H9 (cell line): ENCODE data around the gene ACAP3. TPM values are rescaled to one million over a fixed set of nuclear protein-coding genes. Genes with fewer than 3 reads are reported as not detected.

ENCODE experiments used
- DNase-seq: peaks from one replicate; pipeline ENCODE4 v3.0.0-alpha.2; 2017
- H2AFZ ChIP-seq: one replicate; pipeline ENCODE4 v1.6.1; 2013; ENCODE audit warnings: mild to moderate bottlenecking, low read length, control low read depth, moderate library complexity
- H2AK5ac ChIP-seq: 2 replicates; pipeline ENCODE4 v1.6.1; 2013; ENCODE audit warnings: low read length, control low read depth, mixed read lengths; ENCODE audit not compliant: insufficient read length
- H2BK120ac ChIP-seq: one replicate; pipeline ENCODE4 v1.6.1; 2013; ENCODE audit warnings: low read depth, mild to moderate bottlenecking, low read length, control low read depth, inconsistent platforms; ENCODE audit not compliant: poor library complexity, severe bottlenecking
- H2BK12ac ChIP-seq: 2 replicates; pipeline ENCODE4 v1.6.1; 2013; ENCODE audit warnings: low read length, control low read depth, mixed read lengths, low read depth; ENCODE audit not compliant: insufficient read length
- H2BK15ac ChIP-seq: 2 replicates; pipeline ENCODE4 v1.6.1; 2013; ENCODE audit warnings: low read depth, low read length, control low read depth
- H2BK20ac ChIP-seq: one replicate; pipeline ENCODE4 v1.6.1; 2013; ENCODE audit warnings: low read depth, mild to moderate bottlenecking, low read length, control low read depth, inconsistent platforms; ENCODE audit not compliant: poor library complexity, severe bottlenecking
- H2BK5ac ChIP-seq: 2 replicates; pipeline ENCODE4 v1.6.1; 2013; ENCODE audit warnings: low read length, control low read depth, mixed read lengths; ENCODE audit not compliant: insufficient read length
- H3K14ac ChIP-seq: 2 replicates; pipeline ENCODE4 v1.6.1; 2013; ENCODE audit warnings: low read length, control low read depth; ENCODE audit not compliant: insufficient read depth
- H3K18ac ChIP-seq: 2 replicates; pipeline ENCODE4 v1.6.1; 2013; ENCODE audit warnings: low read depth, mild to moderate bottlenecking, mixed read lengths, low read length, control low read depth; ENCODE audit not compliant: insufficient read length
- H3K23ac ChIP-seq: 2 replicates; pipeline ENCODE4 v1.6.1; 2013; ENCODE audit warnings: low read length, control low read depth, mixed read lengths, low read depth; ENCODE audit not compliant: insufficient read length
- H3K23me2 ChIP-seq: 2 replicates; pipeline ENCODE4 v1.6.1; 2013; ENCODE audit warnings: low read depth, mild to moderate bottlenecking, mixed read lengths, low read length, control low read depth; ENCODE audit not compliant: insufficient read length, poor library complexity, severe bottlenecking
- H3K27ac ChIP-seq: 2 replicates; pipeline ENCODE4 v1.5.1; 2013; ENCODE audit warnings: low read length, control low read depth, mixed read lengths, low read depth; ENCODE audit not compliant: insufficient read length
- H3K27me3 ChIP-seq: 2 replicates; pipeline ENCODE4 v1.6.1; 2013; ENCODE audit warnings: low read length, control low read depth, inconsistent platforms; ENCODE audit not compliant: insufficient read depth
- H3K4ac ChIP-seq: 2 replicates; pipeline ENCODE4 v1.6.1; 2013; ENCODE audit warnings: low read depth, mild to moderate bottlenecking, control low read depth, inconsistent platforms, low read length, moderate library complexity
- H3K4me1 ChIP-seq: 2 replicates; pipeline ENCODE4 v1.6.1; 2013; ENCODE audit warnings: low read length, control low read depth, inconsistent platforms; ENCODE audit not compliant: insufficient read depth
- H3K4me2 ChIP-seq: 2 replicates; pipeline ENCODE4 v1.6.1; 2013; ENCODE audit warnings: low read length, control low read depth, mixed read lengths; ENCODE audit not compliant: insufficient read length, insufficient read depth
- H3K56ac ChIP-seq: 2 replicates; pipeline ENCODE4 v1.6.1; 2013; ENCODE audit warnings: low read depth, mild to moderate bottlenecking, mixed read lengths, low read length, control low read depth; ENCODE audit not compliant: insufficient read length
- H3K79me1 ChIP-seq: 2 replicates; pipeline ENCODE4 v1.6.1; 2013; ENCODE audit warnings: low read depth, mild to moderate bottlenecking, moderate library complexity, low read length, control low read depth, inconsistent platforms; ENCODE audit not compliant: insufficient read depth, poor library complexity, severe bottlenecking
- H3K79me2 ChIP-seq: 2 replicates; pipeline ENCODE4 v1.6.1; 2013; ENCODE audit warnings: low read length, control low read depth, inconsistent platforms; ENCODE audit not compliant: insufficient read depth
- H3K9ac ChIP-seq: 2 replicates; pipeline ENCODE4 v1.6.1; 2013; ENCODE audit warnings: low read length, control low read depth, mixed read lengths; ENCODE audit not compliant: insufficient read length; ENCODE audit errors: extremely low read depth
- H3K9me3 ChIP-seq: one replicate; pipeline ENCODE4 v1.6.1; 2013; ENCODE audit warnings: low read depth, low read length, inconsistent platforms; ENCODE audit not compliant: control insufficient read depth
- H3T11ph ChIP-seq: one replicate; pipeline ENCODE4 v1.6.1; 2013; ENCODE audit warnings: mild to moderate bottlenecking, low read length, control low read depth, inconsistent platforms
- H4K20me1 ChIP-seq: one replicate; pipeline ENCODE4 v1.6.1; 2013; ENCODE audit not compliant: control insufficient read depth, insufficient read length, insufficient read depth
- H4K5ac ChIP-seq: 2 replicates; pipeline ENCODE4 v1.6.1; 2013; ENCODE audit warnings: low read depth, mild to moderate bottlenecking, mixed read lengths, low read length, control low read depth; ENCODE audit not compliant: insufficient read length
- H4K8ac ChIP-seq: replicated peaks from 2 replicates; pipeline ENCODE4 v1.6.1; 2013; ENCODE audit warnings: low read length, control low read depth, mixed read lengths, low read depth; ENCODE audit not compliant: insufficient read length
- H4K91ac ChIP-seq: 2 replicates; pipeline ENCODE4 v1.6.1; 2013; ENCODE audit warnings: low read depth, mild to moderate bottlenecking, moderate library complexity, mixed read lengths, low read length, control low read depth; ENCODE audit not compliant: insufficient read length
- H3K27ac Mint-ChIP-seq, 3 experiments: 2 replicates in 2 of 3; 3 replicates in 1 of 3; pipeline ENCODE4 v1.8.0; 2020 to 2021; ENCODE audit warnings: mixed read lengths in 3 of 3, mild to moderate bottlenecking in 1 of 3, moderate library complexity in 1 of 3
- H3K27me3 Mint-ChIP-seq: 2 replicates; pipeline ENCODE4 v1.8.0; 2021; ENCODE audit warnings: low read depth, mild to moderate bottlenecking, moderate library complexity, mixed read lengths
- H3K36me3 Mint-ChIP-seq, 3 experiments: 2 replicates in 2 of 3; 3 replicates in 1 of 3; pipeline ENCODE4 v1.8.0; 2020 to 2021; ENCODE audit warnings: low read depth in 3 of 3, mixed read lengths in 3 of 3; ENCODE audit not compliant: insufficient read depth in 1 of 3
- H3K4me1 Mint-ChIP-seq, 2 experiments: 2 replicates each; pipeline ENCODE4 v1.8.0; 2020; ENCODE audit warnings: mixed read lengths in 2 of 2
- H3K4me3 Mint-ChIP-seq, 2 experiments: 2 replicates in 1 of 2; 3 replicates in 1 of 2; pipeline ENCODE4 v1.8.0; 2020 to 2021; ENCODE audit warnings: mild to moderate bottlenecking in 2 of 2, mixed read lengths in 2 of 2, moderate library complexity in 1 of 2
- H3K9me3 Mint-ChIP-seq, 2 experiments: 2 replicates in 1 of 2; 3 replicates in 1 of 2; pipeline ENCODE4 v1.8.0; 2020; ENCODE audit warnings: mild to moderate bottlenecking in 2 of 2, mixed read lengths in 2 of 2, moderate library complexity in 1 of 2
- WGBS: extraction: QIAGEN DNeasy Blood & Tissue Kit; methylation state at CpG from one replicate; pipeline ENCODE4 v1.1.7; 2013; ENCODE audit warnings: missing lambda C conversion rate, low lambda C conversion rate, mixed read lengths; ENCODE audit not compliant: insufficient read length; ENCODE audit errors: extremely low coverage; 5-methylcytosine and 5-hydroxymethylcytosine counted together
- total RNA-seq: library from RNA; stranded (reverse); gene quantifications from 2 replicates; pipeline ENCODE4 v1.2.1, GENCODE V29; 2021
- TF ChIP-seq, protein P1 (sequence below): fragments of 200-600 bp; sonication (generic); conservative IDR thresholded peaks from 3 replicates; pipeline ENCODE4 v1.8.0; 2021; ENCODE audit warnings: antibody characterized with exemption, mild to moderate bottlenecking

The ACAP3 gene
- total RNA-seq, 1 experiment from 2014 or later: 41.4 TPM

DNA sequence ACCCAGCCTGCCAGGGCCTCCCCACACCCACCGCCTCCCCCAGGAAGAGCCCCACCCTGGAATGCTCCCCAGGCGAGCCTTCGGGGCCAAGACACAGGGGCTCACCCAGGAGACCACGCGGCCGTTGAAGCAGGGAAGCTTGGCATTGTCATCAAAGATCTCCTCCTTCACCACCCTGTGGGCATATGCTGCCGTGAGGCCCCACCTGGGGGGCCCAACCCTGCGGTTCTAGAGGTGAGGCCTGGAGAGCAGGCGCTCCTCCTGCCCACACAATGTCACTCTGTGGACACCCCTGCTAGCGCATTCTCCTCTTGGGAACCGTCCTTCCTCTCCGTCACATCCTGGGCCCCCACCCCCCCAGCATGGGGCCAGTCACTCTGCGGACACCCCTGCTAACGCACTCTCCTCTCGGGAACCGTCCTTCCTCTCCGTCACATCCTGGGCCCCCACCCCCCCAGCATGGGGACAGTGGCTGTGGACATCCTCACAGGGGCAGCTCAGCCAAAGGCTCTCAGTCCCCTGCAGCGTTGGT, 34.9 kb upstream of the ACAP3 start:
- no peak overlapping the region for H2AK5ac ChIP-seq
- no peak overlapping the region for H3K4me2 ChIP-seq
- Mint-ChIP-seq H3K9me3 (peaks cover 0 to 8% of the 10 kb centered on the region in 2 experiments; a peak in 3 of 5 replicates), H3K27ac (peak overlapping the region in 1 of 3 experiments; percentile 74; a peak in 2 of 7 replicates), H3K4me1 (peaks cover 4 to 10% of the 10 kb centered on the region in 2 experiments), H3K36me3 (peaks cover 21 to 34% (median 31%) of the 10 kb centered on the region in 3 experiments), H3K27me3 (no peaks in the 10 kb centered on the region), H3K4me3 (no peak overlapping the region)
- no peak overlapping the region for H4K5ac ChIP-seq
- no peaks in the 10 kb centered on the region; the same call in 1 of the 2 replicates for H3K79me2 ChIP-seq
- no peak overlapping the region for H3K56ac ChIP-seq
- no peak overlapping the region for H3K4ac ChIP-seq
- H3K27me3 ChIP-seq: no peaks in the 10 kb centered on the region
- no peak overlapping the region for H3T11ph ChIP-seq
- H2BK20ac ChIP-seq: no peak overlapping the region
- H3K14ac ChIP-seq: no peak overlapping the region
- H3K9ac ChIP-seq: no peak overlapping the region
- H2BK15ac ChIP-seq: no peak overlapping the region
- H4K8ac ChIP-seq: no peak overlapping the region
- H4K20me1 ChIP-seq: no peaks in the 10 kb centered on the region
- H3K23ac ChIP-seq: no peak overlapping the region
- no peaks in the 10 kb centered on the region for H3K23me2 ChIP-seq
- H2BK5ac ChIP-seq: no peak overlapping the region
- H3K9me3 ChIP-seq: no peaks in the 10 kb centered on the region
- H2AFZ ChIP-seq: no peak overlapping the region
- H2BK12ac ChIP-seq: no peak overlapping the region
- no peak overlapping the region for H3K27ac ChIP-seq
- H2BK120ac ChIP-seq: no peak overlapping the region
- no peaks in the 10 kb centered on the region; the same call in 1 of the 2 replicates for H3K4me1 ChIP-seq
- DNase-seq: no peak
- H3K18ac ChIP-seq: no peak overlapping the region
- no peak overlapping the region for H4K91ac ChIP-seq
- TF ChIP-seq, protein P1, sequence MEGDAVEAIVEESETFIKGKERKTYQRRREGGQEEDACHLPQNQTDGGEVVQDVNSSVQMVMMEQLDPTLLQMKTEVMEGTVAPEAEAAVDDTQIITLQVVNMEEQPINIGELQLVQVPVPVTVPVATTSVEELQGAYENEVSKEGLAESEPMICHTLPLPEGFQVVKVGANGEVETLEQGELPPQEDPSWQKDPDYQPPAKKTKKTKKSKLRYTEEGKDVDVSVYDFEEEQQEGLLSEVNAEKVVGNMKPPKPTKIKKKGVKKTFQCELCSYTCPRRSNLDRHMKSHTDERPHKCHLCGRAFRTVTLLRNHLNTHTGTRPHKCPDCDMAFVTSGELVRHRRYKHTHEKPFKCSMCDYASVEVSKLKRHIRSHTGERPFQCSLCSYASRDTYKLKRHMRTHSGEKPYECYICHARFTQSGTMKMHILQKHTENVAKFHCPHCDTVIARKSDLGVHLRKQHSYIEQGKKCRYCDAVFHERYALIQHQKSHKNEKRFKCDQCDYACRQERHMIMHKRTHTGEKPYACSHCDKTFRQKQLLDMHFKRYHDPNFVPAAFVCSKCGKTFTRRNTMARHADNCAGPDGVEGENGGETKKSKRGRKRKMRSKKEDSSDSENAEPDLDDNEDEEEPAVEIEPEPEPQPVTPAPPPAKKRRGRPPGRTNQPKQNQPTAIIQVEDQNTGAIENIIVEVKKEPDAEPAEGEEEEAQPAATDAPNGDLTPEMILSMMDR: no peak
- WGBS: no CpG with 5 or more reads among the region's 18 CpGs
- H3K79me1 ChIP-seq: peaks cover 9% of the 10 kb centered on the region
